ENCODE data around the gene SLC35D1.

GRCh38 chr1:67100833-67101232 lies 46.9 kb upstream of the SLC35D1 start:
- no peak for TF ChIP-seq SIN3A (IDR thresholded peaks at IDR 0.05; ENCODE audit: borderline replicate concordance, insufficient read depth, low read length)
- TF ChIP-seq POLR2AphosphoS5 (IDR thresholded peaks at IDR 0.05; ENCODE audit: low read depth, low read length), result no peak
- TF ChIP-seq TAF1 (IDR thresholded peaks at IDR 0.05; ENCODE audit: borderline replicate concordance, insufficient read depth, low read length), result no peak
- no peak for TF ChIP-seq REST (IDR thresholded peaks at IDR 0.05; ENCODE audit: insufficient read depth in 1 of 2, low read depth in 2 of 2, low read length in 2 of 2)
- no peak for TF ChIP-seq FOXP2 (optimal IDR thresholded peaks at IDR 0.05; ENCODE audit: borderline replicate concordance, extremely low read depth, extremely low read length, insufficient read depth)

All from PFSK-1 (cell line).